Measurements from ENCODE around the gene FAM124A.
"Not testable (repeated sequence)": the region's sequence is repeated elsewhere in the genome, so short reads cannot be mapped to it uniquely, and the experiment has no call there.

Gene FAM124A

DNA sequence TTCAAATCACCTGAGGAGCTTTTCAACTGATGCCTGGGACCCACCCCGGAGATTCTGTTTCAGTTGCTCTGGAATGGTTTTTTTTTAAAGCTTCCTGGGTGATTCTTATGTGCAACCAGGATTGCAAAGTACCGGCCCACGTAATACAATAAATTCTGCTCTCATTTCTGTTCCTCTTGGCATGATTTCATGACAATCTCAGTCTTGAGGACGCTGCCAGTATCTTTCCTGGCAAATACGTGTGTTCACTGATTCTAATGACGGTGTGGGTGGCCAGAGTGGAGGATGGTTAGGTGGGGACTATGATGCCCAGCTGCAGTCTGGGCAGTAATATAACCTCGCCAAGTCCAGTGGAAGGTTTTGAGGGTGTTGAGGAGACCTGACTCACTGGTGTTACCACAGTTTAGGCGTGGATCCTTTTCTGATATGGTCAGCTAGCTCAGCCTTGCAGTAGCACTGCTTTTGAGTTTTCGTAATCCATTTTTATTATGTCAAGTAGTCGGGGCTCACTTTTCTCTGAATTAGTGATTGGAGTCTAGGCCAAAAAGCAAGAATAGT is 49.4 kb downstream of the FAM124A start:
- no peak for DNase-seq (ENCODE audit: low read depth in 1 of 2, low spot score in 1 of 2)
- TF ChIP-seq JUND (IDR thresholded peaks at IDR 0.05; ENCODE audit: low read depth): no peak
- in situ Hi-C loops (cut with HindIII; ENCODE audit: low pct_unique_long_range_greater_than_20kb, low sequenced_read_pairs): no loop called here

- no peak for TF ChIP-seq JUND (IDR thresholded peaks at IDR 0.05; ENCODE audit: low read depth)
- in situ Hi-C loops (cut with HindIII; ENCODE audit: low pct_unique_long_range_greater_than_20kb, low sequenced_read_pairs): no loop called here
- DNase-seq (ENCODE audit: low read depth in 1 of 2, low spot score in 1 of 2): no peak
Measured at GRCh38 chr13:51275101-51275500, 52.9 kb downstream of the FAM124A start.

DNA sequence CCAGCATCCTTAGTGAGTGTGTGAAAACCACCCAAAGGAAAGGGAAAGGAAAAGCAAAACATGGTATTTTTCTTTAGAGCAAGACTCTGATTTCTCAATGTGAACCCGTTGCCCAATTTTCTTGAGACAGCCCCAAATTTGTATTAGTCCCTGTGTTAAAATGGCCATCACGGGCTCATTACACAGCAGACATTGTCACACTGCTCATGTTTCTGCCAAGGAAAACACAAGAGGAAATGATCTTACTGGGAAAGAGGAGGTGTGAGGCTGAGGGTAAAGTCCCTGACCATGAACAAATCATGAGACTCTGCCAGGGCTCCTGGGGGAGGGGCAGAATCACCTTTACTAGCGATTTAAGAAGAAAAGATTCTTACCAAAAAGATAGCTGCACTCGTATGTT is 54.4 kb downstream of the FAM124A start:
- no peak for TF ChIP-seq JUND (IDR thresholded peaks at IDR 0.05; ENCODE audit: low read depth)
- in situ Hi-C loops (cut with HindIII; ENCODE audit: low pct_unique_long_range_greater_than_20kb, low sequenced_read_pairs): no loop called here
- no peak for DNase-seq (ENCODE audit: low read depth in 1 of 2, low spot score in 1 of 2)

- DNase-seq (ENCODE audit: low read depth in 1 of 2, low spot score in 1 of 2): no peak
- no peak for TF ChIP-seq JUND (IDR thresholded peaks at IDR 0.05; ENCODE audit: low read depth)
- in situ Hi-C loops (cut with HindIII; ENCODE audit: low pct_unique_long_range_greater_than_20kb, low sequenced_read_pairs): no loop called here
Measured at GRCh38 chr13:51277928-51278327, 55.7 kb downstream of the FAM124A start.

GRCh38 chr13:51278426-51279130 is 56.4 kb downstream of the FAM124A start:
- TF ChIP-seq JUND (IDR thresholded peaks at IDR 0.05; ENCODE audit: low read depth): no peak
- in situ Hi-C loops (cut with HindIII; ENCODE audit: low pct_unique_long_range_greater_than_20kb, low sequenced_read_pairs): no loop called here
- no peak for DNase-seq (ENCODE audit: low read depth in 1 of 2, low spot score in 1 of 2)

DNA sequence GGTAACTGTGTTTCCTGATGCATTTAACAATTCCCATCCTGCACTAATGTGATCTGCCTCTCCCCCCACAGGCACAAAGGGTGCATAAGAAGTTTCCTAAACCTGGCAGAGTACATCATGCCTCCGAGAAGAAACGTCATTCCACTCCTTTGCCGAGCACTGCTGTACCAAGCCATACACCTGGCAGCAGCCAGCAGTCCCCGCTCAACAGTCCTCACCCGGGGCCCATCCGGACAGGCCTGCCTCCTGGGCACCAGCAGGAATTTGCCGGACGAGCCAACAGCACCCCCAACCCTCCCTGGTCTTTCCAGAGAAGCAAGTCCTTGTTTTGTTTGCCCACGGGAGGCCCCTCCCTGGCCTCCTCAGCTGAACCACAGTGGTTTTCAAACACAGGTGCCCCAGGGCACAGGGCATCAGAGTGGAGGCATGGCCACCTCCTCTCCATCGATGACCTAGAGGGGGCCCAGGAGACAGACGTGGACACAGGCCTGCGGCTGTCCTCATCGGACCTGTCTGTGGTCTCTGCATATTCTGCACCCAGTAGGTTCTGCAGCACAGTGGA is 58.3 kb downstream of the FAM124A start:
- in situ Hi-C loops (cut with HindIII; ENCODE audit: low pct_unique_long_range_greater_than_20kb, low sequenced_read_pairs): no loop called here
- DNase-seq (ENCODE audit: low read depth in 1 of 2, low spot score in 1 of 2): peak in 1 of 2 experiments; percentile 58
- no peak for TF ChIP-seq JUND (IDR thresholded peaks at IDR 0.05; ENCODE audit: low read depth)

DNA sequence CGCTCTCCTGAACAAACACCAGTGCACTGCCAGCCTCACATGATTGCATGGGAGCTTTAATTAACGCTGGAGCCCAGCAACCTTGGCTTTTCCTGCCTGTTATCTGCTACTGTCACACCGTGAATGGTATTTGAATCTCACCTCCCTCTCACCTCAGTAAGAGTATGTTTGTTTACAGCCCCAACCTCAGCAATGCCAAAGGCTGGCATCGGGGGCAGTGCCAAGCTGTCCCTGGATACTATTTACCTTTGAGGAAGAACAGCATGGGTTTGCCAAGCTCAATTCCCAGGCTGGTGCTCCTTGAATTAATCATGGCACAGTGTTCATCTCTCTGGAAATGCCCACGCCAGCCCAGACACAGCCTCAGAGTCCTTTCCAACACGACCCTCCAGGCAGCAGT is 60.1 kb downstream of the FAM124A start:
- in situ Hi-C loops (cut with HindIII; ENCODE audit: low pct_unique_long_range_greater_than_20kb, low sequenced_read_pairs): no loop called here
- DNase-seq (ENCODE audit: low read depth in 1 of 2, low spot score in 1 of 2): no peak
- no peak for TF ChIP-seq JUND (IDR thresholded peaks at IDR 0.05; ENCODE audit: low read depth)

GRCh38 chr13:51282923-51283322 is 60.7 kb downstream of the FAM124A start:
- DNase-seq (ENCODE audit: low read depth in 1 of 2, low spot score in 1 of 2); in situ Hi-C loops (cut with HindIII; ENCODE audit: low pct_unique_long_range_greater_than_20kb, low sequenced_read_pairs): not testable (repeated sequence)

DNA sequence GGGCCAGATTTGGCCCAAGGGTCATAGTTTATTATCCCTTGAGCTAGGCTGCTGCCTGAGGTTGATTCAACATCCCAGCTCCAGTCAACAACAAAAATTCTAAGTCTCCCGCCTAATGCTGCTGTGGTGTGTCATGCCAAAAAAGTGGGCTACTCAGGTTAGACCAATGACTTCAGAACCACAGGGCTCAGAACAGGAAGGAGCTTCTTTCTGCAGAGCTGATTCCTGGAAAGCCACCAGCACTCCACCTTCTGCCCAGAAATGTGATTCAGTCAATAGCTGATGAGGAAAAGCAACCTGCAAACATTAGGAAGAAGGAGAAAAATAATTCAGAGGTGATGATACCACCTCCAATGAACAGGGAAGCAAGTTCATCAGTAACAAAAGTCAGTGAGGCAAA is 61.2 kb downstream of the FAM124A start:
- DNase-seq (ENCODE audit: low read depth in 1 of 2, low spot score in 1 of 2): no peak
- TF ChIP-seq JUND (IDR thresholded peaks at IDR 0.05; ENCODE audit: low read depth): no peak
- in situ Hi-C loops (cut with HindIII; ENCODE audit: low pct_unique_long_range_greater_than_20kb, low sequenced_read_pairs): no loop called here

DNA sequence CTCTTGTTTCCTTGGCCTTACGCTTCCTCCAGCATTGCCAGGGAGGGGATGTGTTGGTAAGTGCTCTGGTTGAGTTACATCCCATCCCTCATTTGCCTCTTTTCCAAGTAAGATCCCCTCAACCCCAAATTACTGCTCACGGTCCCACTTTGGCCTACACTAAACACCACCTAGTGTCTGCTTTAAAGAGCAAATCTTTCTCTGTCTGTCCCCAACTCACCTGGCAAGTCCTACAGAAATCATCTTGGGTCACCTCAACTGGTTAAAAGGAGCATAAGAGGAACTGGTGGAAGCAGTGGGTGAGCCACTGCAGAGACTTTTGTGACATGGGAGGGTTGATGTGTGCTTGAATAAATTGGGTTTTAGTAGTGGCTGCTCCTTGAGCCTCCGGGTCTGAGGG is 62.1 kb downstream of the FAM124A start:
- DNase-seq (ENCODE audit: low read depth in 1 of 2, low spot score in 1 of 2): peak in 1 of 2 experiments; percentile 15
- no peak for TF ChIP-seq JUND (IDR thresholded peaks at IDR 0.05; ENCODE audit: low read depth)
- in situ Hi-C loops (cut with HindIII; ENCODE audit: low pct_unique_long_range_greater_than_20kb, low sequenced_read_pairs): no loop called here

DNA sequence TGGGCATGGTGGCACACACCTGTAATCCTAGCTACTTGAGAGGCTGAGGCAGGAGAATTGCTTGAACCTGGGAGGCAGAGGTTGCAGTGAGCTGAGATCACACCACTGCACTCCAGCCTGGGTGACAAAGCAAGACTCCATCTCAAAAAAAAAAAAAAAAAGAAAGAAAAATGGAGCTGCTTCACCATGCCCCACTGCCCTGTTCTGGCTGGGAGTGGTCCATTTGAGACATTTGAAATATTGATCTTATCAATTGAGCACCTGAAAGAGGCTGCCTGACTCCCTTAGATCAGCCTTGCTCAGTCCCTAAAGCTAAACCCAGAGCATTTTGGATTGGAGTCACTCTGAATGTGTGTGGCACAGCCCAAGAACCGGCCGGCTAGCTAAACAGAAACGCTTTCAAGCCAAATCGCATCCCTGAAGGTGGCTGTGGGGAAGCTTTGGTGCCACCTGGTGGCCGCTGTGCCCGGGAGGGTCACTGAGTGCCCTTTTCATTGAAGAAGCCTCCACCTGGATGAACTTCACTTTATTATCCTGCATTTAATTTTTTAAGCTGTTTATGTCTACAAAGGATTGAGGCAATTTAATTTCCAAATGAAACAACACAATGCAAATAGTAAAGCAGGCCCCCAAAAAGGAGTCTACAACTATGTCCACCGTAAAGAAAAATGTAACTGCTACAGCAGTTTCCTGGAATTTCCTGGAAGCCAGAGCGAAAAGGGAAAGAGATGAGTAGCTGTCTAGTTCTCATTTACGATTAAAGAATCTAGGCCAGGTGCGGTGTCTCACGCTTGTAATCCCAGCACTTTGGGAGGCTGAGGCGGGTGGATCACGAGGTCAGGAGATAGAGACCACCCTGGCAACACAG is 64.2 kb downstream of the FAM124A start:
- no peak for TF ChIP-seq JUND (IDR thresholded peaks at IDR 0.05; ENCODE audit: low read depth)
- DNase-seq (ENCODE audit: low read depth in 1 of 2, low spot score in 1 of 2): peak; percentile 18 to 73
- in situ Hi-C loops (cut with HindIII; ENCODE audit: low pct_unique_long_range_greater_than_20kb, low sequenced_read_pairs): no loop called here

DNA sequence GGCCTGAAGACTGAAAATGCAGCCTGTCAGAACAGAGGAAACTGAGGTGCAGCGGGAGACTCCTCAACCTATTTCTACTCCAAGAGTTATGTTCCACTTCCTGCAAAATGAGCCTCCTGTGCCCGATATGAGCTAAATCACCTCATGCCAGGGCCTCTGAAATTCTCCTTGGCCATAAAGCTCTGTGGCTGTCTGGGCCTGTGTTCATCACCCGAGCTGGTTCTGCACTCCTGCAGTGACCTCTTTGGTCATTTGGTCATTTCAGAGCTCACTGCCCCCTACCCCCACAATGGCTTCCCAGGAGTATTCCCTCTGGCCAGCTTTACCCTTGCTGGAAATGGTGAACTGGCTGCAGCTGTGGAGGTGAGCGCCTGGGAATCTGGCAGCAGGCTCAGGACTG is 65.6 kb downstream of the FAM124A start:
- DNase-seq (ENCODE audit: low read depth in 1 of 2, low spot score in 1 of 2): no peak
- in situ Hi-C loops (cut with HindIII; ENCODE audit: low pct_unique_long_range_greater_than_20kb, low sequenced_read_pairs): no loop called here
- no peak for TF ChIP-seq JUND (IDR thresholded peaks at IDR 0.05; ENCODE audit: low read depth)

DNA sequence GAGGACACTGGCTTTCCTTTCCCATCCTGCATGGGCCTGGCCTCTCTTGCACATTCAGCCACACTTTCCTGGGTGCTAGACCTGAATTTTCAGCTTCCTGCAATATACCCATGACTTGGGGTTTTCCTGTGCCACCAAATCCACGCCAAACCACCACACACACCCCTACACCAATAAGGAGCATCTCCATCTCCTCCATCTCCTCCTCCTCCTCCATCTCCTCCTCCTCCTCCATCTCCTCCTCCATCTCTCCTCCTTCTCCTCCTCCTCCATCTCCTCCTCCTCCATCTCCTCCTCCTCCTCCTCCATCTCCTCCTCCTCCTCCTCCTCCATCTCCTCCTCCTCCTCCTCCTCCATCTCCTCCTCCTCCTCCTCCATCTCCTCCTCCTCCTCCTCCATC is 66.1 kb downstream of the FAM124A start:
- in situ Hi-C loops (cut with HindIII; ENCODE audit: low pct_unique_long_range_greater_than_20kb, low sequenced_read_pairs): not testable (repeated sequence)

More for the DNA sequence above, 66.1 kb downstream of the FAM124A start:
- DNase-seq (ENCODE audit: low read depth in 1 of 2, low spot score in 1 of 2): not testable (repeated sequence)
